Panc1 (cell line): Measurements from ENCODE around the gene CYS1.
"Not testable (repeated sequence)": the region's sequence is repeated elsewhere in the genome, so short reads cannot be mapped to it uniquely, and the experiment has no call there.

Experiments used
- CTCF ChIP-seq: fragments of 450-650 bp; IDR thresholded peaks from 2 replicates; pipeline ENCODE4 v1.5.1; 2017; ENCODE audit warnings: mild to moderate bottlenecking
- POLR2AphosphoS5 ChIP-seq: IDR thresholded peaks from 2 replicates; pipeline ENCODE4 v1.6.1; 2012; ENCODE audit warnings: mild to moderate bottlenecking, low read depth, low read length, moderate library complexity
- REST ChIP-seq, 2 experiments: IDR thresholded peaks; 2 replicates each; pipeline ENCODE4 v1.6.1; 2011 to 2012; ENCODE audit warnings: low read depth in 2 of 2, control low read depth in 1 of 2, low read length in 1 of 2, mild to moderate bottlenecking in 1 of 2, moderate library complexity in 1 of 2; ENCODE audit not compliant: insufficient read depth in 1 of 2
- SIN3A ChIP-seq: IDR thresholded peaks from 2 replicates; pipeline ENCODE4 v1.6.1; 2012; ENCODE audit warnings: low read depth, mild to moderate bottlenecking, low read length, moderate library complexity, borderline replicate concordance; ENCODE audit not compliant: insufficient read depth

- TF ChIP-seq POLR2AphosphoS5; CTCF; SIN3A; REST (IDR thresholded peaks at IDR 0.05; ENCODE audit: insufficient read depth in 1 of 2, low read depth in 2 of 2, low read length in 1 of 2): not testable (repeated sequence)
Observed at GRCh38 chr2:10030798-10031197, 49.4 kb downstream of the CYS1 start.
